OCI-M2 (cell line): ENCODE measurements around the gene SPN.
"Not testable (repeated sequence)": the region's sequence is repeated elsewhere in the genome, so short reads cannot be mapped to it uniquely, and the experiment has no call there.

ENCODE experiments used
- DNase-seq: peaks from one replicate; lab custom pipeline; 2025; ENCODE audit not compliant: unreplicated experiment; lab: John Stamatoyannopoulos, UW

Gene SPN

DNA sequence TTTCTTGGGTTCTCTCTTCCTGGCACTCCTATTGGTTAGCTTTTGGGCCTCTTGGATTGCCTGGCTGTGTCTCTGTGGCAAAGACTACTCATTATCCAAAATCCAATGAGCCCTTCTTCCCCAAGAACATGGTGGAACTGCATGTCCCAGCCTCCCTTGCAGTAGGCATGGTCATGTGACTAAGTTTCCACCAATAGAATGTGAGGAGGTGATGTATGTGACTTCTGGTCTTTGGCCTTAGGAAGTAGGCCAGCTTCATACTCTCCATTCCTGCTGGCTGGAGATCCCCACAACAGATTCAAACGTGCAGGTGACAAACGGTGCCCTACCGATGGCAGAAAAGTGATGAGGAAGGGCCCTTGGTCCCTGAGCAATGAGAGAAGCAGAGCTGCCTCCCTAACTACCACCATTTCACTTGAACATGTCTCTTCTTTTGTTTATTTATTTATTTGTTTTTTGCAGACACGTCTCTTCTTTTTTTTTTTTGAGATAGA, 17.3 kb upstream of the SPN start:
- no peak for DNase-seq

DNA sequence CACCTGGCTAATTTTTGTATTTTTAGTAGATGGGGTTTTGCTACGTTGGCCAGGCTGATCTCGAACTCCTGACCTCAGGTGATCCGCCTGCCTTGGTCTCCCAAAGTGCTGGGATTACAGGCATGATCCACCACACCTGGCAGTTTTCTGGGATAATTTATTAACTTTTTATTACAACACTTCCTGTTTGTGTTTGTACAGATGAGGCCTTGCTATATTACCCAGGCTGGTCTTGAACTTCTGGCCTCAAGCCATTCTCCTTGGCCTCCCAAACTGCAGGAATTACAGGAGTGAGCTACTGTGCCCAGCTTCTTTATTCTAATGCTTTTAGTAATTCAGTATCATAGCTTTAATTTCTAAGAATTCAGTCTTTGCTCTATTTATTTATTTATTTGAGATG, 16.1 kb upstream of the SPN start:
- no peak for DNase-seq

DNA sequence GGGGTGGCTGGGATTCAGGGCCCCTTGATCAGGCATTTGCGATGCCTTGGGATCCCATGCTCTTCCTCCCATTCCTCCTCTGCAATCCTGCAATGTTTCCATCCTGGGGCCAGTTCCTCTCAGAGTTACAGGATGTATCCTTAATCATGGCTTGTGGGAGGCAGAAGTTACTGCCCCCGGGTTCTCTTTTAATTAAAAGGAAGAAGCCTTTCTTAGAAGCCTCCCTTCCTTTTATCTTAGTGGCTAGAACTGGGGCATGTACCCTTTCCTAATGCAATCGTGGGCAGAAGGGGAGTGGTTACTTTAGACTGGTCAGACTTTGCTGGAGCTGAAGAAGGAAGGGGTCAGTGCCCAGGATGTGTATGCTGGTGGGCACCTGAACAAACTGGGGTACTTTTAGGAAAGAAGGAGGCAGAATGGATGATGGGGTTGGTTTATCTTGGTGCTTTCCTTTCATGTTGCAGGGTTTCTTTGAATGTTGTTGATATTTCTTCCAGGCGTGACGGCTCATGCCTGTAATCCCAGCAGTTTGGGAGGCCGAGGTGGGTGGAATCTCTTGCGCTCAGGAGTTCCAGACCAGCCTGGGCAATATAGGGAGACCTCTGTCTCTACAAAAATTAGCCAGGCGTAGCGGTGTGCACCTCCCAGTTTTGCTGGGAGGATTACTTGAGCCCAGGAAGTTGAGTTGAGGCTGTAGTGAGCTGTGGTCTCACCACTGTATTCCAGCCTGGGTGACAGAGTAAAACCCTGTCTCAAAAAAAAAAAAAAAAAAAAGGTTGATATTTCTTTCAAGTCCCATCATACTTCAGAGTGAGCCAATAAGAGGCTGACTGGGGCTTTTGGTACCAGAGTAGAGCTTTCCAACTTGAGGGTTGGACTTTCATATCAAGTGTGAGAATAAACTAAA, 13.2 kb upstream of the SPN start:
- no peak for DNase-seq

DNA sequence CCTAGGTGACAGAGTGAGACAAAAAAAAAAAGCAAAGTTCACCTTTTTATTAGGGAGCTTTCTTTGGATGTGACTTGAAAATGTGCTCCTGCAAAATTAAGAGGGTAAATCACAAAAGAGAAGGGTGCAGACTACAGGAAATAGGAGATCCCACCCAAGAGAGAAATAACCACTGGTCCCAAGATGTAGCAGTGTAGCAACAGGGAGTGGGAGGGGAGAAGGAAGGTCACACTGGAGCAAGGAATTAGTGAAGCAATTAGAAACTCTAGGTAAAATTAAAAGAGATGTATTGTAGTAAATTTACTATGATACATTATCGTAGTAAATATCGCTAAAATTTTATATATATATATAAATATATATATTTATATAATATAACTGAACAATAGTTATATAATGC, 12.3 kb upstream of the SPN start:
- DNase-seq: no peak

DNA sequence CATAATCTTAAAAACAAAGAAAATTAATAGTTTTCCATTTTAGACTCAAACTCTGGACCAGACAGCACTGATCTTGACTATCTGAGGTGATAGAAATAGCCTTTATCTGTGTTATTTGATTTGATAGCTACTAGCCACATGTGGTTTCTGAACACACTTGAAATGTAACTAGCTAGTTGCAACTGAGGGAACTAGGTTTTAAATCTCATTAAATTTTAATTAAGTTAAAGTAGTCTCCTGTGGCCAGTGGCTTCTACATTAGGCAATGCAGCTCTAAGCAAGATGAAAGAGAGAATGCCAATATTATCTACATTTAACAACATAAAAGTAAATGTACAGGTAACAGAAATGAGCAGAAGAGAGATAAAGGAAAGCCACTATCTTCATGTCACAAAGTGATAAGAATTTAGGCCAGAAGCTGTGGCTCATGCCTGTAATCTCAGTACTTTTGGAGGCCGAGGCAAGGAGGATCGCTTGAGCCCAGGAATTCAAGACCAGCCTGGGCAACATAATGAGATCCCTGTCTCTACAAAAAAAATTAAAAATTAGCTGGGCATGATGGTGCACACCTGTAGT, 11.2 kb upstream of the SPN start:
- DNase-seq: no peak

DNA sequence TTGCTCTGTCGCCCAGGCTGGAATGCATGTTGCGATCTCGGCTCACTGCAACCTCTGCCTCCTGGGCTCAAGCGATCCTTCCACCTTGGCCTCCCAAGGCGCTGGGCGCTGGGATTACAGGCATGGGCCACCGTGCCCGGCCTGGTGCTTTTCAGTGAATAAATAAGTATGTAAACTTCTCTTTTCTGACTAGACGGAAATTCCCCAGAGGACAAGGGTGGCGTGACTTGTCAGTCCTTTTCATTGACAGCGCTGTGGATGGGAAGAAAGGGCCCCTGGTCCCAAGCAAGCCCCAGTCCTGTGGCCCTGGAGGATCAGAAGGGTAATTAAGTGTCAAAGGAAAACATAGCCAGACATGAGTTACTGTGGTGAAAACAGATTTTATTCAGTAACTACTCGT, 9.6 kb upstream of the SPN start:
- no peak for DNase-seq

DNA sequence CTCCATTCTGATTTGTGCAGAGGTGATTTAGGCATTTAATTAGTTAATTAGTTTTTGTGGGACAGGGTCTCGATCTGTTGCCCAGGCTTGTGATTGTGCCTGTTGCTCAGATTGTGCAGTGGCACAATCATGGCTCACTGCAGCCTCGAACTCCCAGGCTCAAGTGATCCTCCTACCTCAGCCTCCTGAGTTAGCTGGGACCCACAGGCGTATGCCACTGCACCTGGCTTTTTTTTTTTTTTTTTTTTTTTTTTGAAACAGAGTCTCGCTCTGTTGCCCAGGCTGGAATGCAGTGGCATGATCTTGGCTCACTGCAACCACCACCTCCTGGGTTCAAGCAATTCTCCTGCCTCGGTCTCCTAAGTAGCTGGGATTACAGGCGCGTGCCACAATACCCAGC, 9.2 kb upstream of the SPN start:
- DNase-seq: not testable (repeated sequence)

DNA sequence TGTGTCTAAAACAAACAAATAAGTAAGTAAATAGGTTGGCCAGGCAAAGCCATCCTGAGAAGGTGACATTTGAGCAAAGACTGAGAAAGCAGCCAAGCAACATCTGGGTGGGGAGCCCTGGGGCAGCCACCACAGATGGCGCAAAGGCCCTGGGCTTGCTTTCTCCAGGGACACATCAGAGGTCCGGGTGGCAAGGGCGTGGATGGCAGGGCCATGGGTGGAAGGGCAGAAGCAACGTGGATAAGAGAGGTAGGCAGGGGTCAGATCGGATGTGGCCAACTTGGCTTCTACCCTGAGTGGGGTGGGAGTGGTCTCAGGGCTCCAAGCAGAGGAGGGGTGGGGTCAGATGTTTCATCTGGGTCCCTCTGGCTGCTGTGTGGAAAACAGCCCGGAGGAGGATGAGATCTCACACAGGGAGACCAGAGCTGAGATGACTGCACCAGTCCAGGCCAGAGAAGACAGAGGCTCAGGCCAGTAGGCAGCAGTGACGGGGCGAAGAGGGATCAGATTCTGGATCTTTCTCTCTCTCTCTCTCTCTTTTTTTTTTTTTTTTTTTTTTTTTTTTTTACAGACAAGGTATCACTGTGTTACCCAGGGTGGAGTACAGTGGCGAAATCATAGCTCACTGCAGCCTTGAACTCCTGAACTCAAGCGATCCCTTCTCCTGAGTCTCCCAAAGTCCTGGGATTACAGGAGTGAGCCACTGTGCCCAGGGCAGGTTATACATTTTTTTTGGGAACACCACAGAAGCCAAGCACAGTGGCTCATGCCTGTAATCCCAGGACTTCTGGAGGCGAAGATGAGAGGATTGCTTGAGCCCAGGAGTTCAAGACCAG, 6.1 kb upstream of the SPN start:
- no peak for DNase-seq

DNA sequence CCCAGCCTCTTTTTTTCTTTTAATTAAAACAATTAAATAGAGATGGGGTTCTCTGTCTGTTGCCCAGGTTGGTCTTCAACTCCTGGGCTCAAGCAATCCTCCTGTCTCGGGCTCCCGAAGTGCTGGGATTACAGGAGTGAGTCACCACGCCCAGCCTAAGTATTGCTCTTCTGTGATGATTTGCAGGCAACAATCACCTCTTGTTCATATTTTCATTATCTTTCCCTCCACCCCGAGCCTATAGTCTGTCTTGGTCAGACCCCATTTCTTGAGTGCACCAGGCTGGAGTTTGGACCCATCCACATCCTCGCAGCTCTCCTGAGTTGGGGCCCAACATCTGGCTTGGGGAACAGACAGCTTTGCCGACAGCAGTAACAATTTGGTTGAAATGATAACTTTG, 4.3 kb upstream of the SPN start:
- DNase-seq: no peak

DNA sequence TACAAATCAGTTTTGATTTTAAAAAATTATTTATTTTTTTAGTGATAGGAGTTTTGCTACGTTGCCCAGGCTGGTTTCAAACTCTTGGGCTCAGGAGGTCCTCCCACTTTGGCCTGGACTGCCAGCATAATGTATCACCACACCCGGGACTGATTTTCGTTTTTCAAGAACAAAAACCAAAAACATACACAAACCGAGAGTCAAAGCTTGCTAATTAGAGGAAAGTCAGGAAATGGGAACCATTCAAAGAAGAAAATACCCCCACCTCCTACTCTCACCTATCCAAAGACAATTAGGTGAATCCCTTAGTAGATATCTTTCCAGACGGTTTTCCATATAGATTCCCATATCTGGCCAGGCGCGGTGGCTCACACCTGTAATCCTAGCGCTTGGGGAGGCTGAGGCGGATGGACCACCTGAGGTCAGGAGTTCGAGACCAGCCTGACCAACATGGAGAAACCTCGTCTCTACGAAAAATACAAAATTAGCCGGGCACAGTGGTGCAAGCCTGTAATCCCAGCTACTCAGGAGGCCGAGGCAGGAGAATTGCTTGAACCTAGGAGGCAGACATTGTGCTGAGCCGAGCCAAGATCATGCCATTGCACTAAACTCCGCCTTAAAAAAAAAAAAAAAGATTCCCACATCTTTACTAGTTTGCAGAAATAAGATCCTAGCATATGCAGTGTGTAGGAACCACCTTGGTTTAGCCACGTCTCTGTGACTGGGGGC, 883 bp upstream of the SPN start:
- no peak for DNase-seq

DNA sequence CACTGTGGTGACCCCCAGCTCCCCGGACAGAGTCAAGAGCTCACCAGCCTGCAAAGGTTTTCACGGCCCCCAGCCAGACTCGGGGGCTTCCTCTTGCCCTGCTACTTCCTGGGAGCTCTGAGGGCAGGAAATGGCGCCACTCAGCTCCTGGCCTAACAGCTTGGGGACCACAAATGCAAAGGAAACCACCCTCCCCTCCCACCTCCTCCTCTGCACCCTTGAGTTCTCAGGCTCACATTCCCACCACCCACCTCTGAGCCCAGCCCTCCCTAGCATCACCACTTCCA, 375 bp upstream of the SPN start:
- DNase-seq: no peak

DNA sequence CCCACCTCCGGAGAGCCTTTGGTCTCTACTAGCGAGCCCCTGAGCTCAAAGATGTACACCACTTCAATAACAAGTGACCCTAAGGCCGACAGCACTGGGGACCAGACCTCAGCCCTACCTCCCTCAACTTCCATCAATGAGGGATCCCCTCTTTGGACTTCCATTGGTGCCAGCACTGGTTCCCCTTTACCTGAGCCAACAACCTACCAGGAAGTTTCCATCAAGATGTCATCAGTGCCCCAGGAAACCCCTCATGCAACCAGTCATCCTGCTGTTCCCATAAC, 702 bp downstream of the SPN start:
- no peak for DNase-seq

DNA sequence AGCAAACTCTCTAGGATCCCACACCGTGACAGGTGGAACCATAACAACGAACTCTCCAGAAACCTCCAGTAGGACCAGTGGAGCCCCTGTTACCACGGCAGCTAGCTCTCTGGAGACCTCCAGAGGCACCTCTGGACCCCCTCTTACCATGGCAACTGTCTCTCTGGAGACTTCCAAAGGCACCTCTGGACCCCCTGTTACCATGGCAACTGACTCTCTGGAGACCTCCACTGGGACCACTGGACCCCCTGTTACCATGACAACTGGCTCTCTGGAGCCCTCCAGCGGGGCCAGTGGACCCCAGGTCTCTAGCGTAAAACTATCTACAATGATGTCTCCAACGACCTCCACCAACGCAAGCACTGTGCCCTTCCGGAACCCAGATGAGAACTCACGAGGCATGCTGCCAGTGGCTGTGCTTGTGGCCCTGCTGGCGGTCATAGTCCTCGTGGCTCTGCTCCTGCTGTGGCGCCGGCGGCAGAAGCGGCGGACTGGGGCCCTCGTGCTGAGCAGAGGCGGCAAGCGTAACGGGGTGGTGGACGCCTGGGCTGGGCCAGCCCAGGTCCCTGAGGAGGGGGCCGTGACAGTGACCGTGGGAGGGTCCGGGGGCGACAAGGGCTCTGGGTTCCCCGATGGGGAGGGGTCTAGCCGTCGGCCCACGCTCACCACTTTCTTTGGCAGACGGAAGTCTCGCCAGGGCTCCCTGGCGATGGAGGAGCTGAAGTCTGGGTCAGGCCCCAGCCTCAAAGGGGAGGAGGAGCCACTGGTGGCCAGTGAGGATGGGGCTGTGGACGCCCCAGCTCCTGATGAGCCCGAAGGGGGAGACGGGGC, 1.3 kb downstream of the SPN start:
- no peak for DNase-seq

DNA sequence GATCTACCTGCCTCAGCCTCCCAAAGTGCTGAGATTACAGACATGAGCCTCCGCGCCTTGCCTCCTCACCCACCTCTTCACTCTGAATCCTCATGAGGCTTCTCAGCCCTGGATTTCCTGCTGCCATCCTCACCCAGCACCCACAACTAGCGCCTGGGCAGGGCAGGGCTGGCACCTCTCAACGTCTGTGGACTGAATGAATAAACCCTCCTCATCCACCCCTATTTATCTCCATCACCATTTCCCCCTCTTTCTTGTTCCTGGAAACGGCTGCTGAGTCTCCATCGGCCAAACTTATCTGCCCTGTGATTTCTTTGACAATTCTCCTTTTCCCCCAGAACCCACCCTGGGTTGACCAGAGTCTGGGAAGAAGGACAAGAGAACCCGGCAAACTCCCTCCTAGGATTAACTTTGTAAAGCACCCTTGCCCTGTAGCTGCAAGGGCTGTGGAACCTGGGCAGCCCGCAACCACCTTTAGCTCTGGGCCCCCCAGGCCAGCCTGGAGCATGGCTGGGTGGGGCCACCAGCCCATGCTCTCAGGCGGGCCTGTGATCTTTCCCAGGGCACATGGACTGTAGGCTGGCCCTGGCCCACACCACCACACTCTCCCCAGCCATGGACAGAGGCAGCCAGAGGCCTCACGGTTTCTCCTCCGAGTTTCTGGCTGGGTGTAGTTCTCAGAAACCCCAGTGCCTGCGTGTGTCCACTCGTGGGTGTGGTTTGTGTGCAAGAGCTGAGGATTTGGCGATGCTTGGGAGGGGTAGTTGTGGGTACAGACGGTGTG, 2.4 kb downstream of the SPN start:
- DNase-seq: no peak

DNA sequence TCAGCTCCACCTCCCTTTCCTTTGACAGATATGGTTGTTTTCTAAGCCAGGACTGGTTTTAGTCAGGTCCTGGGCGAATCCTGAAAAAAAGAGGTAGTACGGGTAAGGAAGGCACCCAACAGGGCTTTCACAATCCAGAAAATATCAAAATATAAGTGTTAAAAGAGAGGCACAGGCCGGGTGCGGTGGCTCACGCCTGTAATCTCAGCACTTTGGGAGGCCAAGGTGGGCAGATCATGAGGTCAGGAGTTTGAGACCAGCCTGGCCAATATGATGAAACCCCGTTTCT, 4.2 kb downstream of the SPN start:
- DNase-seq: not testable (repeated sequence)

DNA sequence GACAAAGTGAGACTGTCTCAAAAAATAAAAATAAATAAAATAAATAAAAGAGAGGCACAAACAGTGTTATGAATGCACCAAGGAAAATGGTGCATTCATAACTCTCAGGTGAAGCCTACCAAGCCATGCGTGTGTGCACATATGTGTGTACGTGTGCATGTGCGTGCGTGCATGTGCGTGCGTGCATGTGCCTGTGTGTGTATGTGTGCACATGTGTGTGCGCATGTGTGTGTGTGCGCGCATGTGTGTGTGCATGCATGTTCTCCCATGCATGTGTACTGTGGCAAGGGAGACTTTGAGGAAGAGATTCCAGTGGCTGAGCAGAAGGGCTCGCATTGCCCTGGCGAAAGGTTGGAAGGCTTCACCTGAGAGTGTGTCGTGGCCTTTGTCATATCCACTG, 4.7 kb downstream of the SPN start:
- no peak for DNase-seq

DNA sequence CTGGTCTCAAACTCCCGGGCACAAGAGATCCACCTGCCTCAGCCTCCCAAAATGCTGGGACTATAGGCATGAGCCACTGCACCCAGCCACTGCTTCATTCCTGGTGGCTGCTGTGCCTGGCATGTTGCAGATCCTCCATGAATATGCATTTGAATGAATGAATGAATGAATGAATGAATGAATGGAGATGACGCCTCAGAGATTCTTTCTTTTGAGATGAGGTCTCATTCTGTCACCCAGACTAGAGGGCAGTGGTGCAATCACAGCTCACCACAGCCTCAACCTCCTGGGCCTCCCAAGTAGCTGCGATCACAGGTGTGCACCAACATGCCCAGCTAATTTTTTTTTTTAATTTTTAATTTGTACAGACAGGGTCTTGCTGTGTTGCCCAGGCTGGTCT, 5.2 kb downstream of the SPN start:
- no peak for DNase-seq

DNA sequence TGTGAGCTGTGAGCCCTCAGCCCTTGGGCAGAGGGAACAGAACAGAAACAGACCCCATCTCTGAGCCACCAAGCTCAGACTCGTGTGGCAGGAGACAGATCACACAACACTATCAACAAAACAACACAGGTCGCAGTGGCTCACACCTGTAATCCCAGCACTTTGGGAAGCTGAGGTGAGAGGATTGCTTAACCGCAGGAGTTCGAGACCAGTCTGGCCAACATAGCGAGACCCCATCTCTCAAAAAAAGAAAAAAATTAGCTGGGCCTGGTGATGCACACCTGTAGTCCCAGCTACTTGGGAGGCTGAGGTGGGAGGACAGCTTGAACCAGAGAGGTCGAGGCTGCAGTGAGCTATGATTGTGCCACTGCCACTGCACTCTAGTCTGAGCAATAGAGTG, 10.5 kb downstream of the SPN start:
- DNase-seq: no peak

DNA sequence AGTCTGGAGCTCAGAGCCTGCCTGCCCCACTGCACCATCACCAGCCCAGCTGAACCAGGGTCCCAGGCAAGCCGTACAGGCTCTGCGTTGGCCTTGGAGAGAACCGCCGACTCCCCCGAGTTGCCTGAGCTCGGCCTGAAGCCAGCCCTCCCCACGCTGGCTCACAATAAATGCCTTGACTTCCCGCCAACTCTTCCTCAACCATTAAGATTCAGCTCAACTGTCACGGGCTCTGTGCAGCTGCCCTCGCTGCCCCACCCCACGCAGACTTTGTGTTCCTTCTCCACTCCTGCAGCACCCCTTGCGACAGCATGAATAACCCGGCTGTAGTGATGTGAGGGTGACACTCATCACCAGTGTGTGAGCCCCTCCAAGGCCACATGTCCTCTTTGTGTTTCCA, 11.1 kb downstream of the SPN start:
- no peak for DNase-seq
